HEK293 (cell line): ENCODE measurements around the gene FAM168B.

Experiments
- CTCF ChIA-PET: fragments of 350-600 bp; formaldehyde crosslinking; extraction: SDS; loops from one replicate; lab custom pipeline; 2021; ENCODE audit warnings: antibody characterized with exemption; lab: Yijun Ruan, JAX
- POLR2A ChIA-PET: fragments of 300-600 bp; formaldehyde crosslinking; extraction: SDS; loops from one replicate; lab custom pipeline; 2020; ENCODE audit warnings: antibody characterized with exemption, inconsistent platforms; lab: Yijun Ruan, JAX
- H3K27ac ChIP-seq: fragments of 200-500 bp; sonication (Bioruptor generic); 2 replicates; pipeline ENCODE4 v1.5.1; 2014; ENCODE audit warnings: low read depth, low read length, control low read depth, inconsistent platforms; ENCODE audit errors: extremely low read depth
- H3K36me3 ChIP-seq, 2 experiments: fragments of 200-500 bp in 1 of 2; sonication (Bioruptor generic) in 1 of 2; 1 replicate in 1 of 2; 2 replicates in 1 of 2; pipeline ENCODE4 v1.5.1; 2014 to 2017; ENCODE audit warnings: inconsistent platforms in 2 of 2, low read length in 2 of 2; ENCODE audit not compliant: control insufficient read depth in 2 of 2, insufficient read depth in 1 of 2
- H3K4me1 ChIP-seq: fragments of 200-500 bp; sonication (Bioruptor generic); 2 replicates; pipeline ENCODE4 v1.5.1; 2014; ENCODE audit warnings: mild to moderate bottlenecking, low read length, inconsistent platforms; ENCODE audit not compliant: control insufficient read depth, insufficient read depth
- H3K4me3 ChIP-seq: 2 replicates; pipeline ENCODE4 v1.5.1; 2011; ENCODE audit warnings: low read depth, mild to moderate bottlenecking, control low read depth, low read length, moderate library complexity
- H3K9me3 ChIP-seq: fragments of 200-500 bp; sonication (Bioruptor generic); 2 replicates; pipeline ENCODE4 v1.5.1; 2014; ENCODE audit warnings: low read depth, low read length, inconsistent platforms; ENCODE audit not compliant: control insufficient read depth, insufficient read depth
- HOXD13 ChIP-seq: sonication (generic); formaldehyde crosslinking; IDR thresholded peaks from 2 replicates; pipeline ENCODE4 v1.8.0; 2022; ENCODE audit warnings: missing genetic modification reagents, borderline replicate concordance
- KLF1 ChIP-seq: fragments of 450-650 bp; formaldehyde crosslinking; IDR thresholded peaks from 2 replicates; pipeline ENCODE4 v1.5.1; 2016; ENCODE audit warnings: missing biosample characterization, missing genetic modification characterization
- KLF10 ChIP-seq: fragments of 450-650 bp; IDR thresholded peaks from 2 replicates; pipeline ENCODE4 v1.5.1; 2018; ENCODE audit warnings: missing biosample characterization, mild to moderate bottlenecking, missing genetic modification characterization
- KLF16 ChIP-seq: fragments of 450-650 bp; formaldehyde crosslinking; IDR thresholded peaks from 2 replicates; pipeline ENCODE4 v1.5.1; 2017; ENCODE audit warnings: missing biosample characterization, missing genetic modification characterization
- SCRT2 ChIP-seq: fragments of 450-650 bp; formaldehyde crosslinking; IDR thresholded peaks from 2 replicates; pipeline ENCODE4 v1.5.1; 2016; ENCODE audit warnings: missing biosample characterization, missing genetic modification characterization
- SP7 ChIP-seq: fragments of 450-650 bp; formaldehyde crosslinking; IDR thresholded peaks from 2 replicates; pipeline ENCODE4 v1.5.1; 2016; ENCODE audit warnings: missing biosample characterization, missing genetic modification characterization
- TCF7L2 ChIP-seq: IDR thresholded peaks from 2 replicates; pipeline ENCODE4 v1.6.1; 2011; ENCODE audit warnings: low read depth, mild to moderate bottlenecking, inconsistent platforms, low read length, moderate library complexity, borderline replicate concordance
- TRIM28 ChIP-seq: IDR thresholded peaks from 2 replicates; pipeline ENCODE4 v1.6.1; 2011; ENCODE audit warnings: low read length, control low read depth, borderline replicate concordance
- ZBTB8A ChIP-seq: fragments of 450-650 bp; formaldehyde crosslinking; IDR thresholded peaks from 2 replicates; pipeline ENCODE4 v1.5.1; 2016; ENCODE audit warnings: missing biosample characterization, missing genetic modification characterization
- ZEB2 ChIP-seq: fragments of 450-650 bp; formaldehyde crosslinking; IDR thresholded peaks from 2 replicates; pipeline ENCODE4 v1.5.1; 2016; ENCODE audit warnings: missing biosample characterization, missing genetic modification characterization
- ZFP41 ChIP-seq: fragments of 450-650 bp; formaldehyde crosslinking; IDR thresholded peaks from 2 replicates; pipeline ENCODE4 v1.5.1; 2016; ENCODE audit warnings: missing biosample characterization, missing genetic modification characterization, borderline replicate concordance
- ZNF16 ChIP-seq: fragments of 450-650 bp; formaldehyde crosslinking; IDR thresholded peaks from 2 replicates; pipeline ENCODE4 v1.5.1; 2016; ENCODE audit warnings: low read depth, missing biosample characterization, missing genetic modification characterization
- ZNF184 ChIP-seq: fragments of 450-650 bp; IDR thresholded peaks from 2 replicates; pipeline ENCODE4 v1.5.1; 2018; ENCODE audit warnings: missing biosample characterization, mild to moderate bottlenecking, missing genetic modification characterization
- ZNF341 ChIP-seq: fragments of 450-650 bp; formaldehyde crosslinking; IDR thresholded peaks from 2 replicates; pipeline ENCODE4; 2016; ENCODE audit warnings: low read depth, missing biosample characterization, missing genetic modification characterization
- ZNF366 ChIP-seq: fragments of 450-650 bp; formaldehyde crosslinking; conservative IDR thresholded peaks from 2 replicates; pipeline ENCODE4 v1.5.1; 2016; ENCODE audit warnings: missing biosample characterization, missing genetic modification characterization
- ZNF521 ChIP-seq: fragments of 450-650 bp; formaldehyde crosslinking; IDR thresholded peaks from 2 replicates; pipeline ENCODE4 v1.5.1; 2017; ENCODE audit warnings: missing biosample characterization, mild to moderate bottlenecking, missing genetic modification characterization
- ZNF701 ChIP-seq: fragments of 450-650 bp; formaldehyde crosslinking; IDR thresholded peaks from 2 replicates; pipeline ENCODE4 v1.5.1; 2016; ENCODE audit warnings: missing biosample characterization, missing genetic modification characterization
- TF ChIP-seq, protein P1 (sequence below): fragments of 450-650 bp; formaldehyde crosslinking; IDR thresholded peaks from 2 replicates; pipeline ENCODE4 v1.5.1; 2017; ENCODE audit warnings: missing biosample characterization, missing genetic modification characterization
- TF ChIP-seq, protein P2 (sequence below): fragments of 450-650 bp; formaldehyde crosslinking; IDR thresholded peaks from 2 replicates; pipeline ENCODE4 v1.5.0; 2017; ENCODE audit warnings: missing biosample characterization, missing genetic modification characterization, borderline replicate concordance
- TF ChIP-seq, protein P3 (sequence below): fragments of 450-650 bp; formaldehyde crosslinking; IDR thresholded peaks from 2 replicates; pipeline ENCODE4 v1.5.1; 2016; ENCODE audit warnings: missing biosample characterization, missing genetic modification characterization
- TF ChIP-seq, protein P4 (sequence below): fragments of 450-650 bp; formaldehyde crosslinking; IDR thresholded peaks from 2 replicates; pipeline ENCODE4 v1.5.1; 2016; ENCODE audit warnings: missing biosample characterization, missing genetic modification characterization
- TF ChIP-seq, protein P5 (sequence below): fragments of 450-650 bp; formaldehyde crosslinking; IDR thresholded peaks from 2 replicates; pipeline ENCODE4 v1.5.1; 2016; ENCODE audit warnings: missing biosample characterization, missing genetic modification characterization
- TF ChIP-seq, protein P6 (sequence below): fragments of 450-650 bp; formaldehyde crosslinking; IDR thresholded peaks from 2 replicates; pipeline ENCODE4 v1.5.1; 2016; ENCODE audit warnings: missing biosample characterization, missing genetic modification characterization, low read depth

Gene FAM168B

DNA sequence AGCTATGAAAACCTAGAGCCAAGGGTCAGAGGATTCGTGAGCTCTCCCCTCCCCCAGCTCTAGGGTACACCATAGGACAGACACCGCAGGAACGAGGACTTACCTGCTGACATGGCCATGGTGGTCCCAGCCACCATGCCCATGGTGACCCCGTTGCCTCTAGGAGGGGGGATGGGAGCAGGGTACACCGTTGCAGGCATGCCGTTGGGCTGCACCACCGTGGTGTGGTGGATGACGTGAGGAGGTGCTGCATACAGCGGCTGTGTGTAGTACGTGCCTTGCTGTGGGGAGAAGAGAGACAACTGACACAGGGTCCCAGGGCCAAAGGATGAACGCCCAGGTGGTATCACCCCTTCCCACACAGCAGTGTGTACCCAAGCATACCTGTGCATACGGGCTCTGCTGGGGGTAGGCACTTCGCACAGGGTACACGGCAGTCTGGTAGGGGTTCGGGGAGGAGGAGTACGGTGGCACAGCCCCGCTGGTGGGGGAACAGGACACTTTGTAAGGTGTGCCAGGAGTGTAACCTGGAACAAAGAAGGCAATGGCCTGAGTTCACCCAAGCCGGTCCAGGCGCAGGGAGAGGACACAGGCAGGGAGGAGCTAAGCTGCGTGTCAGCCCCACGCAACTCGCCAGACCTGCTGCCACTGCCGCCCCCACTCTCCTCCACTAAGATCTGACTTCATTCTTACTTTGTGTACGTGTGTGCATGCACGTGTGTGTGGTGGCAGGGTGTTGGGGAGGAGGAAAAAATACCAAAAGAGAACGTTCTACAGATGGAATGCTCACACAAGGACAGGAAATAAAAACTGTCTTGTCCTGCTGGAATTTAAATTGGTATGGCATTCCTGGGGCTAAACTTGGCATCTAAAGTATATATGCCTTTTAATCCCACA lies 37.8 kb downstream of the FAM168B start:
- H3K9me3 ChIP-seq = no peaks in the 10 kb centered on the region
- no peaks in the 10 kb centered on the region for H3K4me1 ChIP-seq
- H3K27ac ChIP-seq = no peak overlapping the region
- H3K4me3 ChIP-seq = no peak overlapping the region
- H3K36me3 ChIP-seq = peaks cover 21 to 97% of the 10 kb centered on the region in 2 experiments
- CTCF ChIA-PET = interaction anchor here (0.5 kb wide), 1 partner anchor 97 kb away, joined by 6 read pairs; no protein-coding TSS in a partner anchor
- TF ChIP-seq TRIM28 (no peak), ZBTB8A (no peak), TCF7L2 (no peak), HOXD13 (CRISPR knock-in tag) (no peak), SP7 (tag by site-specific recombination) (no peak), ZEB2 (tag by site-specific recombination) (no peak), ZFP41 (tag by site-specific recombination) (no peak), ZNF521 (no peak), ZNF341 (tag by site-specific recombination) (no peak), SCRT2 (no peak), ZNF16 (tag by site-specific recombination) (no peak), ZNF701 (tag by site-specific recombination) (no peak), ZNF184 (tag by site-specific recombination) (no peak), KLF1 (no peak)
- TF ChIP-seq, protein P1, sequence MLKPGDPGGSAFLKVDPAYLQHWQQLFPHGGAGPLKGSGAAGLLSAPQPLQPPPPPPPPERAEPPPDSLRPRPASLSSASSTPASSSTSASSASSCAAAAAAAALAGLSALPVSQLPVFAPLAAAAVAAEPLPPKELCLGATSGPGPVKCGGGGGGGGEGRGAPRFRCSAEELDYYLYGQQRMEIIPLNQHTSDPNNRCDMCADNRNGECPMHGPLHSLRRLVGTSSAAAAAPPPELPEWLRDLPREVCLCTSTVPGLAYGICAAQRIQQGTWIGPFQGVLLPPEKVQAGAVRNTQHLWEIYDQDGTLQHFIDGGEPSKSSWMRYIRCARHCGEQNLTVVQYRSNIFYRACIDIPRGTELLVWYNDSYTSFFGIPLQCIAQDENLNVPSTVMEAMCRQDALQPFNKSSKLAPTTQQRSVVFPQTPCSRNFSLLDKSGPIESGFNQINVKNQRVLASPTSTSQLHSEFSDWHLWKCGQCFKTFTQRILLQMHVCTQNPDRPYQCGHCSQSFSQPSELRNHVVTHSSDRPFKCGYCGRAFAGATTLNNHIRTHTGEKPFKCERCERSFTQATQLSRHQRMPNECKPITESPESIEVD (tag by site-specific recombination) = no peak
- TF ChIP-seq, protein P2, sequence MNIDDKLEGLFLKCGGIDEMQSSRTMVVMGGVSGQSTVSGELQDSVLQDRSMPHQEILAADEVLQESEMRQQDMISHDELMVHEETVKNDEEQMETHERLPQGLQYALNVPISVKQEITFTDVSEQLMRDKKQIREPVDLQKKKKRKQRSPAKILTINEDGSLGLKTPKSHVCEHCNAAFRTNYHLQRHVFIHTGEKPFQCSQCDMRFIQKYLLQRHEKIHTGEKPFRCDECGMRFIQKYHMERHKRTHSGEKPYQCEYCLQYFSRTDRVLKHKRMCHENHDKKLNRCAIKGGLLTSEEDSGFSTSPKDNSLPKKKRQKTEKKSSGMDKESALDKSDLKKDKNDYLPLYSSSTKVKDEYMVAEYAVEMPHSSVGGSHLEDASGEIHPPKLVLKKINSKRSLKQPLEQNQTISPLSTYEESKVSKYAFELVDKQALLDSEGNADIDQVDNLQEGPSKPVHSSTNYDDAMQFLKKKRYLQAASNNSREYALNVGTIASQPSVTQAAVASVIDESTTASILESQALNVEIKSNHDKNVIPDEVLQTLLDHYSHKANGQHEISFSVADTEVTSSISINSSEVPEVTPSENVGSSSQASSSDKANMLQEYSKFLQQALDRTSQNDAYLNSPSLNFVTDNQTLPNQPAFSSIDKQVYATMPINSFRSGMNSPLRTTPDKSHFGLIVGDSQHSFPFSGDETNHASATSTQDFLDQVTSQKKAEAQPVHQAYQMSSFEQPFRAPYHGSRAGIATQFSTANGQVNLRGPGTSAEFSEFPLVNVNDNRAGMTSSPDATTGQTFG (tag by site-specific recombination) = no peak
- TF ChIP-seq, protein P3, sequence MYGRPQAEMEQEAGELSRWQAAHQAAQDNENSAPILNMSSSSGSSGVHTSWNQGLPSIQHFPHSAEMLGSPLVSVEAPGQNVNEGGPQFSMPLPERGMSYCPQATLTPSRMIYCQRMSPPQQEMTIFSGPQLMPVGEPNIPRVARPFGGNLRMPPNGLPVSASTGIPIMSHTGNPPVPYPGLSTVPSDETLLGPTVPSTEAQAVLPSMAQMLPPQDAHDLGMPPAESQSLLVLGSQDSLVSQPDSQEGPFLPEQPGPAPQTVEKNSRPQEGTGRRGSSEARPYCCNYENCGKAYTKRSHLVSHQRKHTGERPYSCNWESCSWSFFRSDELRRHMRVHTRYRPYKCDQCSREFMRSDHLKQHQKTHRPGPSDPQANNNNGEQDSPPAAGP (tag by site-specific recombination) = no peak
- TF ChIP-seq, protein P4, sequence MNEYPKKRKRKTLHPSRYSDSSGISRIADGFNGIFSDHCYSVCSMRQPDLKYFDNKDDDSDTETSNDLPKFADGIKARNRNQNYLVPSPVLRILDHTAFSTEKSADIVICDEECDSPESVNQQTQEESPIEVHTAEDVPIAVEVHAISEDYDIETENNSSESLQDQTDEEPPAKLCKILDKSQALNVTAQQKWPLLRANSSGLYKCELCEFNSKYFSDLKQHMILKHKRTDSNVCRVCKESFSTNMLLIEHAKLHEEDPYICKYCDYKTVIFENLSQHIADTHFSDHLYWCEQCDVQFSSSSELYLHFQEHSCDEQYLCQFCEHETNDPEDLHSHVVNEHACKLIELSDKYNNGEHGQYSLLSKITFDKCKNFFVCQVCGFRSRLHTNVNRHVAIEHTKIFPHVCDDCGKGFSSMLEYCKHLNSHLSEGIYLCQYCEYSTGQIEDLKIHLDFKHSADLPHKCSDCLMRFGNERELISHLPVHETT (tag by site-specific recombination) = no peak
- POLR2A ChIA-PET = no interaction called here

DNA sequence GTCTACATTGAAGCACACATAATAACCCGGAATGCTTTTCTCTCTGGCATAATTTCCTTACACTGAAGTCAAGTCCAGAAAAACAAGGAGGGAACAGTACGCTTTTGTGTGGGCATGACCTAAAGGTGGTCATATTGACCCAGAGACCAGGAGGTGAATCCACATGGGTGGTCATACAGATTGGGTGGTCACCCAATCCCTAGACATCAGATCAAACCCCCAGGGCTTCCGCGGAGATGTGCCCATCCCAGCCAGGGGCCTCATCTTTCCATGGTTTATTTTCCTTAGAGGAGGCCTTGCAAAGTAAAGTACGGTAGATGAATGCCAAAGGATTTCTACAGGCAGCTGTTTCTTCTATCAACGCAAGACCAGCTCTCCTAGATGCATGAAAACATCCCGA lies 38.8 kb downstream of the FAM168B start:
- CTCF ChIA-PET = no interaction called here
- no peak overlapping the region for H3K27ac ChIP-seq
- peaks cover 16 to 97% of the 10 kb centered on the region in 2 experiments for H3K36me3 ChIP-seq
- H3K4me1 ChIP-seq = no peaks in the 10 kb centered on the region
- no peak overlapping the region for H3K4me3 ChIP-seq
- POLR2A ChIA-PET = no interaction called here
- no peaks in the 10 kb centered on the region for H3K9me3 ChIP-seq
- TF ChIP-seq, protein P5, sequence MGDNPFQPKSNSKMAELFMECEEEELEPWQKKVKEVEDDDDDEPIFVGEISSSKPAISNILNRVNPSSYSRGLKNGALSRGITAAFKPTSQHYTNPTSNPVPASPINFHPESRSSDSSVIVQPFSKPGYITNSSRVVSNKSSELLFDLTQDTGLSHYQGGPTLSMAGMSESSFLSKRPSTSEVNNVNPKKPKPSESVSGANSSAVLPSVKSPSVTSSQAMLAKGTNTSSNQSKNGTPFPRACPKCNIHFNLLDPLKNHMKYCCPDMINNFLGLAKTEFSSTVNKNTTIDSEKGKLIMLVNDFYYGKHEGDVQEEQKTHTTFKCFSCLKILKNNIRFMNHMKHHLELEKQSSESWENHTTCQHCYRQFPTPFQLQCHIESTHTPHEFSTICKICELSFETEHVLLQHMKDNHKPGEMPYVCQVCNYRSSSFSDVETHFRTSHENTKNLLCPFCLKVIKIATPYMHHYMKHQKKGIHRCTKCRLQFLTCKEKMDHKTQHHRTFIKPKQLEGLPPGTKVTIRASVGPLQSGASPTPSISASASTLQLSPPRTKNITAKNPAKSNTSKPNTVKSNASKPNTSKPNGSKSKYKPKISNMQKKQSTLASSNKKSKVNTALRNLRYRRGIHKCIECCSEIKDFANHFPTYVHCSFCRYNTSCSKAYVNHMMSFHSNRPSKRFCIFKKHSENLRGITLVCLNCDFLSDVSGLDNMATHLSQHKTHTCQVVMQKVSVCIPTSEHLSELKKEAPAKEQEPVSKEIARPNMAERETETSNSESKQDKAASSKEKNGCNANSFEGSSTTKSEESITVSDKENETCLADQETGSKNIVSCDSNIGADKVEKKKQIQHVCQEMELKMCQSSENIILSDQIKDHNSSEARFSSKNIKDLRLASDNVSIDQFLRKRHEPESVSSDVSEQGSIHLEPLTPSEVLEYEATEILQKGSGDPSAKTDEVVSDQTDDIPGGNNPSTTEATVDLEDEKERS (tag by site-specific recombination) = no peak
- TF ChIP-seq ZNF366 (tag by site-specific recombination) (no peak), KLF10 (tag by site-specific recombination) (no peak), KLF16 (no peak)
- TF ChIP-seq, protein P6, sequence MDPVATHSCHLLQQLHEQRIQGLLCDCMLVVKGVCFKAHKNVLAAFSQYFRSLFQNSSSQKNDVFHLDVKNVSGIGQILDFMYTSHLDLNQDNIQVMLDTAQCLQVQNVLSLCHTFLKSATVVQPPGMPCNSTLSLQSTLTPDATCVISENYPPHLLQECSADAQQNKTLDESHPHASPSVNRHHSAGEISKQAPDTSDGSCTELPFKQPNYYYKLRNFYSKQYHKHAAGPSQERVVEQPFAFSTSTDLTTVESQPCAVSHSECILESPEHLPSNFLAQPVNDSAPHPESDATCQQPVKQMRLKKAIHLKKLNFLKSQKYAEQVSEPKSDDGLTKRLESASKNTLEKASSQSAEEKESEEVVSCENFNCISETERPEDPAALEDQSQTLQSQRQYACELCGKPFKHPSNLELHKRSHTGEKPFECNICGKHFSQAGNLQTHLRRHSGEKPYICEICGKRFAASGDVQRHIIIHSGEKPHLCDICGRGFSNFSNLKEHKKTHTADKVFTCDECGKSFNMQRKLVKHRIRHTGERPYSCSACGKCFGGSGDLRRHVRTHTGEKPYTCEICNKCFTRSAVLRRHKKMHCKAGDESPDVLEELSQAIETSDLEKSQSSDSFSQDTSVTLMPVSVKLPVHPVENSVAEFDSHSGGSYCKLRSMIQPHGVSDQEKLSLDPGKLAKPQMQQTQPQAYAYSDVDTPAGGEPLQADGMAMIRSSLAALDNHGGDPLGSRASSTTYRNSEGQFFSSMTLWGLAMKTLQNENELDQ (tag by site-specific recombination) = no peak
